GM19238 (cell line): ENCODE measurements around the gene BRCA1.
"Not testable (repeated sequence)": the region's sequence is repeated elsewhere in the genome, so short reads cannot be mapped to it uniquely, and the experiment has no call there.

Source experiments
- DNase-seq: peaks from one replicate; pipeline ENCODE4 v3.0.0; 2011; ENCODE audit warnings: low spot score; ENCODE audit not compliant: insufficient read length

Gene BRCA1

GRCh38 chr17:43134774-43135453 lies 9.8 kb upstream of the BRCA1 start:
- no peak for DNase-seq

DNA sequence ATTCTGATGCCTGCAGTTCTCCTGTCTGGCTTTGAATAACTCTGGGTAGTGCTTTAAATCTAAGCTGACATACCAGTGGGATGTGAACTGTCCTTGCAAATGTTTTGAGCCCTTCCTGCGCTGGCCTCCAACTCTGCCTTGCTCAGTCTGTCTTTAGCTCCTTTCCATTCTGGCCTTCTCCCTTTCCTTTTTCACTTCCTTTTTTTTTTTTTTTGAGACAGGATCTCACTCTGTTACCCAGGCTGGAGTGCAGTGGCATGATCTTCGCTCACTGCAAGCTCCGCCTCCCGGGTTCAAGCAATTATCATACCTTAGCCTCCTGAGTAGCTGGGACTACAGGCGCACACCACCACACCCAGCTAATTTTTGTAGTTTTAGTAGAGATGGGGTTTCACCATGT lies 8.3 kb upstream of the BRCA1 start:
- not testable (repeated sequence) for DNase-seq

- no peak for DNase-seq
Measured at GRCh38 chr17:43132117-43132516, 7.0 kb upstream of the BRCA1 start.

DNA sequence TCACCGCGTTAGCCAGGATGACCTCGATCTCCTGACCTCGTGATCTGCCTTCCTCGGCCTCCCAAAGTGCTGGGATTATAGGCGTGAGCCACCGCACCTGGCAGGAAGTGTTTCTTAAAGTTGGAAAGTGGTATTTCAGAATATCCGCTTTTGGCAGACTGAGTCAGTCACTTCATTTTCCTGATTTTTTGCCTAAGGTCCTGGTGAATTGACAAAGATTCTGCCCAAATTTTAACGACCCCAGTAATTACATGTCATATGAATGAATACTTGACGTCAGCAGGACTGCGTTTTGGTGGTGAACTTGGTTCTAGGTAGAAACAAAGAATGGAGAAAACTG lies 4.5 kb upstream of the BRCA1 start:
- no peak for DNase-seq

DNA sequence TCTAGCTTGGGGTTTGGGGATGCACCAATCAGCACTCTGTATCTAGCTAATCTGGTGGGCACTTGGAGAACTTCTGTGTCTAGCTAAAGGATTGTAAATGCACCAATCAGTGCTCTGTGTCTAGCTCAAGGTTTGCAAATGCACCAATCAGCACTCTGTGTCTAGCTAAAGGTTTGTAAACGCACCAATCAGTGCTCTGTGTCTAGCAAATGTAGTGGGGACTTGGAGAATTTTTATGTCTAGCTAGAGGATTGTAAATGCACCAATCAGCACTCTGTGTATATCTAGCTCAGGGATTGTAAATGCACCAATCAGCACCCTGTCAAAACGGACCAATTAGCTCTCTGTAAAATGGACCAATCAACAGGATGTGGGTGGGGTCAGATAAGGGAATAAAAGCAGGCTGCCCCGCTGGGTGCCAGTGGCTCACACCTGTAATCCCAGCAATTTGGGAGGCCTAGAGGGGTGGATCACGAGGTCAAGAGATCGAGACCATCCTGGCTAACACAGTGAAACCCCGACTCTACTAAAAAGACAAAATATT lies 2.2 kb upstream of the BRCA1 start:
- DNase-seq = not testable (repeated sequence)

DNA sequence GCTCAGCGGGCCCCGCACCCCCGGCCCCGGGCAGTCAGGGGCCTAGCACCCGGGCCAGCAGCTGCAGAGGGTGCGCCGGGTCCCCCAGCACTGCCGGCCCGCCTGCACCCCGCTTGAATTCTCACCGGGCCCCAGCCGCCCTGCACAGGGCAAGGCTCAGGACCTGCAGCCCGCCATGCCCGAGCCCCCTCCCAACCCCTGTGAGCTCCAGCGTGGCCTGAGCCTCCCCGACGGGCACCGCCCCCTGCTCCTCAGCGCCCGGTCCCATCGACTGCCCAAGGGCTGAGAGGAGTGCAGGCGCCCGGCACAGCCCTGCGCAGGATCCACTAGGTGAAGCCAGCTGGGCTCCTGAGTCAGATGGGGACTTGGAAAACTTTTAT lies 1.7 kb upstream of the BRCA1 start:
- DNase-seq = no peak

GRCh38 chr17:43125967-43126910 lies 1.1 kb upstream of the BRCA1 start:
- DNase-seq = no peak

DNA sequence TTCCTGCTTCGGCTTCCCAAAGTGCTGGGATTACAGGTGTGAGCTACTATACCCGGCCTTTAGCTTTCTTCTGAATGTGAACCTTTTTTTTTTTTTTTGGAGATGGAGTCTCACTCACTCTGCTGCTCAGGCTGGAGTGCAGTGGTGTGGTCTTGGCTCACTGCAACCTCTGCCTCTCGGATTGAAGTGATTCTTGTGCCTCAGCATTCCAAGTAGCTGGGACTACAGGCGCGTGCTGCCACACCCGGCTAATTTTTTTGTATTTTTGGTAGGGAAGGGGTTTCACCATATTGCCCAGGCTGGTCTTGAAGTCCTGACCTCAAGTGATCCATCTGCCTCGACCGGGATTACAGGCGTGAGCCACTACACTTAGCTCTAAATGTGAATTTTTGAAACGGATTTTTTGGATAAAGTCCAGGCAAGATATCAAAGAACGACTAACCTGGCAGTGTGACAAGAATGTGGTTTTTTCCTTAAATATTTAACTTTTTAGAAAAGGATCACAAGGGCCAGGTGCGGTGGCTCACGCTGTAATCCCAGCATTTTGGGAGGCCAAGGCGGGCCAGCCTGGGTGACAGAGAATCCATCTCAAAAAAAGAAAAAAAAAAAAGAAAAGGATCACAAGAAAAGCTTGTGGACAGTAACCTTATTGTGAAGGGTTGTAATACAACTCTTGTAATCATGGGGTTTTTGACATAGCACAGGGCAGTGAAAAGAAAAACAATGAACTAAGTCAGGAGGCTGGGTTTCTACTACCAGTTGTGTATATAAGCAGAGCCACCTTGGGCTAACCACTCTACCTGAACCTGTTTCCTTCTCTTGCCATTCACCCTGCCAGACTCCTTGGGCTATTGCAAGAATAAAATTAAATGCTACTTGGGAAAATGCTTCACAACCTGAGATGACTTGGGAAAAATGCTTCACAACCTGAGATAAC lies 6.2 kb downstream of the BRCA1 start:
- no peak for DNase-seq

GRCh38 chr17:43114151-43114552 lies 11.0 kb downstream of the BRCA1 start:
- no peak for DNase-seq

GRCh38 chr17:43106552-43106951 lies 18.6 kb downstream of the BRCA1 start:
- DNase-seq = no peak

DNA sequence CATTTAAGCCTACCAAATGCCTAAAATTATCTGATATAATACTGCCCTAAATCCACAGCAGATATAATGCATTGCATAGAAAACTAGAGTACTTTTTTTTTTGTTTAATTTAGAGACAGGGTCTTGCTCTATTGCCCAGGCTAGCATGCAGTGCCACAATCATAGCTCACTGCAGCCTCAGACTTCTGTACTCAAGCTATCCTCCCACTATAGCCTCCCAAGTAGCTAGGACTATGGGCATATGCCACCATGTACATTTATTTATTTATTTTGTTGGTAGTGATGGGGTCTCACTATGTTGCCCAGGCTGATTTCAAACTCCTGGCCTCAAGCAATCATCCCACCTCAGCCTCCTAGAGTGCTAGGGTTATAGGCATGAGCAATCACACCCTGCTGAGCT lies 20.0 kb downstream of the BRCA1 start:
- no peak for DNase-seq

DNA sequence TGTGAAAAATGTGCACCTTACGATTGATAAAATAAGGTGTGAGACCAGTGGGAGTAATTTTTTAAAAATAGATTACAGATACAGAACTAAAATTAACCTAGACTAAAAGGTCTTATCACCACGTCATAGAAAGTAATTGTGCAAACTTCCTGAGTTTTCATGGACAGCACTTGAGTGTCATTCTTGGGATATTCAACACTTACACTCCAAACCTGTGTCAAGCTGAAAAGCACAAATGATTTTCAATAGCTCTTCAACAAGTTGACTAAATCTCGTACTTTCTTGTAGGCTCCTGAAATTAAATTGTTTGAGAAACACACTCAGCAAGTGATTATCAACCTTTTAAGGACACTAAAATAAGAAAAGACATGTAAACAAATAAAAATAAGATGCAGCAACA lies 20.5 kb downstream of the BRCA1 start:
- no peak for DNase-seq

GRCh38 chr17:43095364-43095763 lies 29.8 kb downstream of the BRCA1 start:
- DNase-seq = not testable (repeated sequence)

GRCh38 chr17:43094129-43094835 lies 30.9 kb downstream of the BRCA1 start:
- DNase-seq = no peak

DNA sequence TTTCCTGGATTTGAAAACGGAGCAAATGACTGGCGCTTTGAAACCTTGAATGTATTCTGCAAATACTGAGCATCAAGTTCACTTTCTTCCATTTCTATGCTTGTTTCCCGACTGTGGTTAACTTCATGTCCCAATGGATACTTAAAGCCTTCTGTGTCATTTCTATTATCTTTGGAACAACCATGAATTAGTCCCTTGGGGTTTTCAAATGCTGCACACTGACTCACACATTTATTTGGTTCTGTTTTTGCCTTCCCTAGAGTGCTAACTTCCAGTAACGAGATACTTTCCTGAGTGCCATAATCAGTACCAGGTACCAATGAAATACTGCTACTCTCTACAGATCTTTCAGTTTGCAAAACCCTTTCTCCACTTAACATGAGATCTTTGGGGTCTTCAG lies 32.3 kb downstream of the BRCA1 start:
- no peak for DNase-seq

- no peak for DNase-seq
Measured at GRCh38 chr17:43090022-43090421, 35.1 kb downstream of the BRCA1 start.

GRCh38 chr17:43085474-43085873 lies 39.7 kb downstream of the BRCA1 start:
- no peak for DNase-seq

DNA sequence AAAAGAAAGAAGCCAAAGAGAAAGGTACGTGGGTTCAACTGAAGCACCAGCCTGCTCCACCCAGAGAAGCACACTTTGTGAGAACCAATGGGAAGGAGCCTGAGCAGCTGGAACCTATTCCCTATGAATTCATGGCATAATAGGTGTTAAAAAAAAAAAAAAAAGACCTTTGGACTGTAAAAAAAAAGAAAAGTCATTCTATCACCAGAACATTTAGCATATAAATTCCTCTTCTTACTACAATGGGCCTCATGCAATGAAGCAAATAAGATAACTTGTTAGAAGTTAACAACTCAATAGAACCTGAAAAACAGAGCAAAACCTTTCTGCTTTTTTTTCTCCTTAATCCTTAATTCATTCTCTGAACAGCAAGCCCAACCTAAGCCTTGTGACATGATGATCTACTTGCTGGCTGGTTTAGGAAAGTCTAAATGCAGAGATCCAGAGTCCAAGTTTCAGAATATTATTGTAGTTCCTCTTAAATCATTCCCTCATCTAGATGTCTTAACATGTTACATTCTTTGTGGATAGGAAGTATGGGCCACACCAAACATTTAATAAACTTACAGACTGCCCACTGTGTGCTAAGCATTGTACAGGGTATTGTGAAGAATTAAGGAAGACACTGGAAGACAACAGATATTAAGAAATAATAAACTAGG lies 45.4 kb downstream of the BRCA1 start:
- no peak for DNase-seq

DNA sequence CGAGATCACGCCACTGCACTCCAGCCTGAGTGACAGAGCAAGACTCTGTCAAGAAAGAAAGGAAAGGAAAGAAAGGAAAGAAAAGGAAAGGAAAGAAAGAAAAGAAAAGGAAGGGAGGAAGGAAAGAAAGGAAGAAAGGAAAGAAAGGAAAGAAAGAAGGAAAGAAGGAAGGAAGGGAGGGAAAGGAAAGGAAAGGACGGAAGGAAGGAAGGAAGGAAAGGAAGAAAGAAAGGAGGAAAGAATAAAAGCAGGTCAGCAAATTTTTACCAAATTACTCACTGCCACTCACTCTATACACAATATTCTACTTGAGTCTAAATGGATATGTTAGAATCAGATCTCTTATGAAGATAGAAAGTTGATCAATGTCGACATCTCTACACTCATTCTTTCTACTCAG lies 50.3 kb downstream of the BRCA1 start:
- no peak for DNase-seq

- no peak for DNase-seq
Measured at GRCh38 chr17:43070872-43071271, 54.3 kb downstream of the BRCA1 start.
